HepG2 (cell line): ENCODE measurements around the gene PPOX. TPM values are rescaled to one million over a fixed set of nuclear protein-coding genes. Genes with fewer than 3 reads are reported as not detected.

Experiments used
- AHR ChIP-seq: IDR thresholded peaks from 2 replicates; pipeline ENCODE4 v1.6.1; 2018; ENCODE audit warnings: missing genetic modification reagents, missing compliant biosample characterization
- ATF6 ChIP-seq: sonication (generic); formaldehyde crosslinking; conservative IDR thresholded peaks from 2 replicates; pipeline ENCODE4 v1.4.0; 2020; ENCODE audit warnings: missing genetic modification reagents
- DMTF1 ChIP-seq: sonication (generic); formaldehyde crosslinking; IDR thresholded peaks from 2 replicates; pipeline ENCODE4 v1.4.0; 2020; ENCODE audit warnings: mild to moderate bottlenecking, missing genetic modification reagents
- DZIP1 ChIP-seq: sonication (generic); formaldehyde crosslinking; IDR thresholded peaks from 2 replicates; pipeline ENCODE4 v1.5.0; 2020; ENCODE audit warnings: mild to moderate bottlenecking, missing genetic modification reagents
- ELK4 ChIP-seq: sonication (generic); formaldehyde crosslinking; IDR thresholded peaks from 2 replicates; pipeline ENCODE4 v1.9.0; 2021; ENCODE audit warnings: missing genetic modification reagents, borderline replicate concordance
- HOXA7 ChIP-seq: sonication (generic); formaldehyde crosslinking; IDR thresholded peaks from 2 replicates; pipeline ENCODE4 v1.8.1; 2022; ENCODE audit warnings: mild to moderate bottlenecking, missing genetic modification reagents, moderate library complexity
- KAT2B ChIP-seq: fragments of 150-350 bp; IDR thresholded peaks from 2 replicates; pipeline ENCODE4 v1.6.1; 2014; ENCODE audit warnings: low read depth, low read length, borderline replicate concordance
- MIER2 ChIP-seq: IDR thresholded peaks from 2 replicates; pipeline ENCODE4 v1.6.1; 2016; ENCODE audit warnings: missing biosample characterization, missing genetic modification reagents
- NCOA5 ChIP-seq: sonication (generic); formaldehyde crosslinking; IDR thresholded peaks from 2 replicates; pipeline ENCODE4 v1.4.0; 2020; ENCODE audit warnings: missing genetic modification reagents
- NR2F2 ChIP-seq: IDR thresholded peaks from 2 replicates; pipeline ENCODE4 v1.6.1; 2012; ENCODE audit warnings: low read depth, inconsistent platforms, borderline replicate concordance
- NRL ChIP-seq: sonication (generic); formaldehyde crosslinking; IDR thresholded peaks from 2 replicates; pipeline ENCODE4 v1.5.0; 2020; ENCODE audit warnings: missing genetic modification reagents, mild to moderate bottlenecking, moderate library complexity, borderline replicate concordance
- ONECUT2 ChIP-seq: sonication (generic); formaldehyde crosslinking; IDR thresholded peaks from 2 replicates; pipeline ENCODE4 v1.4.0; 2020; ENCODE audit warnings: missing genetic modification reagents
- SAP130 ChIP-seq: IDR thresholded peaks from 2 replicates; pipeline ENCODE4 v1.6.1; 2016; ENCODE audit warnings: low read depth
- SIN3B ChIP-seq: fragments of 150-350 bp; IDR thresholded peaks from 2 replicates; pipeline ENCODE4 v1.6.1; 2014; ENCODE audit warnings: low read length
- SMAD3 ChIP-seq: sonication (generic); formaldehyde crosslinking; IDR thresholded peaks from 2 replicates; pipeline ENCODE4 v1.4.0; 2020; ENCODE audit warnings: missing genetic modification reagents
- TBP ChIP-seq: sonication (generic); formaldehyde crosslinking; IDR thresholded peaks from 2 replicates; pipeline ENCODE4 v1.5.0; 2020; ENCODE audit warnings: missing genetic modification reagents
- THRA ChIP-seq: sonication (generic); formaldehyde crosslinking; IDR thresholded peaks from 2 replicates; pipeline ENCODE4 v1.4.0; 2020; ENCODE audit warnings: missing genetic modification reagents, borderline replicate concordance
- ZBTB25 ChIP-seq: IDR thresholded peaks from 2 replicates; pipeline ENCODE4 v1.6.1; 2018; ENCODE audit warnings: missing genetic modification reagents
- ZNF772 ChIP-seq: sonication (generic); formaldehyde crosslinking; IDR thresholded peaks from 2 replicates; pipeline ENCODE4 v1.5.0; 2020; ENCODE audit warnings: mild to moderate bottlenecking, missing genetic modification reagents
- polyA plus RNA-seq, 8 experiments: library from polyadenylated mRNA; depleted of rRNA in 3 of 8; stranded (reverse) in 7 of 8; unstranded in 1 of 8; fragments of >200 nt; fragmentation: Illumina TruSeq in 4 of 8; extraction: Trizol in 4 of 8; gene quantifications; 2 replicates each; pipeline versions ENCODE4 v1.2.1 to v1.2.3, GENCODE V29; 2011 to 2016; ENCODE audit warnings: low read depth in 4 of 8, missing spikeins in 1 of 8, mixed read lengths in 1 of 8; ENCODE audit not compliant: insufficient read depth in 1 of 8
- total RNA-seq, 5 experiments: library from RNA; depleted of rRNA; stranded (reverse); fragments of >200 nt; fragmentation: Illumina TruSeq; extraction: Trizol; gene quantifications; 2 replicates each; pipeline ENCODE4 v1.2.3, GENCODE V29; 2016; ENCODE audit warnings: low read depth in 1 of 5

The PPOX gene
- total and polyA plus RNA-seq, 2 of the 13 experiments (the other 11 are each of a cell fraction or from before 2014, with no cell fraction given) = 15.5 to 27.7 TPM

- no peak for TF ChIP-seq DZIP1 (CRISPR knock-in tag)
- TF ChIP-seq ZBTB25 (CRISPR knock-in tag) = no peak
- TF ChIP-seq NR2F2 = no peak
- no peak for TF ChIP-seq ONECUT2
- no peak for TF ChIP-seq AHR
- no peak for TF ChIP-seq NCOA5 (CRISPR knock-in tag)
- TF ChIP-seq SIN3B = peak; percentile 61; the same call in 1 of the 2 replicates
- TF ChIP-seq SAP130 = peak; percentile 52
- TF ChIP-seq ATF6 (CRISPR knock-in tag) = no peak
- no peak for TF ChIP-seq KAT2B
- TF ChIP-seq NRL (CRISPR knock-in tag) = no peak
- no peak for TF ChIP-seq THRA
- no peak for TF ChIP-seq HOXA7 (CRISPR knock-in tag)
- peak; percentile 58; the same call in 1 of the 2 replicates for TF ChIP-seq ZNF772 (CRISPR knock-in tag)
- TF ChIP-seq SMAD3 = no peak
- TF ChIP-seq ELK4 (CRISPR knock-in tag) = no peak
- 0 out of 2 replicates have a peak, but pooled peaks have one; percentile 28 for TF ChIP-seq MIER2 (CRISPR knock-in tag)
- no peak for TF ChIP-seq DMTF1 (CRISPR knock-in tag)
- no peak for TF ChIP-seq TBP (CRISPR knock-in tag)
Measured at GRCh38 chr1:161159087-161159912, 6.9 kb upstream of the PPOX start, which contains the start of gene USP21 (continued).
